Caco-2 (cell line): ENCODE measurements around the gene LIN28B. TPM values are rescaled to one million over a fixed set of nuclear protein-coding genes. Genes with fewer than 3 reads are reported as not detected.

Experiments
- BruUV-seq: library from RNA; stranded (reverse); fragments of 400-500 nt; replicated peaks from 2 replicates; lab custom pipeline; 2021; lab: Mats Ljungman, UMichigan
- CTCF ChIA-PET: fragments of 300-600 bp; sonication (Branson Sonifier 250); formaldehyde crosslinking; loops from one replicate; lab custom pipeline; 2022; ENCODE audit warnings: antibody characterized with exemption; lab: Charles Lee
- POLR2A ChIA-PET: fragments of 300-600 bp; sonication (Branson Sonifier 250); formaldehyde crosslinking; loops from one replicate; lab custom pipeline; 2022; ENCODE audit warnings: antibody characterized with exemption; lab: Charles Lee
- DNase-seq, 2 experiments: peaks; one replicate each; pipeline versions ENCODE4 v3.0.0 to v3.0.0-alpha.2; 2020 to 2022
- H3K27me3 ChIP-seq: replicated peaks from 2 replicates; pipeline ENCODE4 v1.6.0; 2011; ENCODE audit warnings: low read length; ENCODE audit not compliant: control insufficient read depth, insufficient read depth
- H3K36me3 ChIP-seq: 2 replicates; pipeline ENCODE4 v1.5.1; 2011; ENCODE audit warnings: low read length; ENCODE audit not compliant: control insufficient read depth, insufficient read depth
- H3K4me1 ChIP-seq: fragments of 250-450 bp; sonication (Bioruptor Pico); 2 replicates; pipeline ENCODE4 v1.5.1; 2020; ENCODE audit warnings: mild to moderate bottlenecking
- H3K4me3 ChIP-seq: 2 replicates; pipeline ENCODE4 v1.5.1; 2011; ENCODE audit warnings: low read depth, mild to moderate bottlenecking, control low read depth, low read length
- H3K9me3 ChIP-seq: fragments of 250-450 bp; sonication (Bioruptor Pico); 2 replicates; pipeline ENCODE4 v1.5.1; 2020; ENCODE audit warnings: mild to moderate bottlenecking, moderate library complexity
- H3K27ac Mint-ChIP-seq: one replicate; pipeline ENCODE4 v1.8.0; 2022; ENCODE audit warnings: mixed read lengths; ENCODE audit not compliant: unreplicated experiment
- H3K27me3 Mint-ChIP-seq: one replicate; pipeline ENCODE4 v1.8.0; 2022; ENCODE audit warnings: mixed read lengths; ENCODE audit not compliant: insufficient read depth, unreplicated experiment
- H3K36me3 Mint-ChIP-seq: one replicate; pipeline ENCODE4 v1.8.0; 2022; ENCODE audit warnings: mild to moderate bottlenecking, mixed read lengths; ENCODE audit not compliant: insufficient read depth, unreplicated experiment
- H3K4me1 Mint-ChIP-seq: one replicate; pipeline ENCODE4 v1.8.0; 2022; ENCODE audit warnings: low read depth, mixed read lengths; ENCODE audit not compliant: unreplicated experiment
- H3K4me3 Mint-ChIP-seq: one replicate; pipeline ENCODE4 v1.8.0; 2022; ENCODE audit warnings: mild to moderate bottlenecking, moderate library complexity, mixed read lengths; ENCODE audit not compliant: unreplicated experiment
- H3K9me3 Mint-ChIP-seq: one replicate; pipeline ENCODE4 v1.8.0; 2022; ENCODE audit warnings: mixed read lengths; ENCODE audit not compliant: unreplicated experiment
- intact Hi-C: fragments of 100-400 bp; cut with micrococcal nuclease; formaldehyde crosslinking; loops from one replicate; pipeline ENCODE4 v1.10.0; 2022; ENCODE audit not compliant: unreplicated experiment
- total RNA-seq: library from RNA; stranded (reverse); gene quantifications from 2 replicates; pipeline ENCODE4 v1.2.3, GENCODE V29; 2022
- TF ChIP-seq, protein P1 (sequence below), 2 experiments: fragments of 200-600 bp in 1 of 2; IDR thresholded peaks; 1 replicate in 1 of 2; 2 replicates in 1 of 2; pipeline versions ENCODE4 v1.5.1 to v1.8.0; 2011 to 2022; ENCODE audit warnings: antibody characterized with exemption in 1 of 2, control low read depth in 1 of 2, inconsistent platforms in 1 of 2, low read depth in 1 of 2, low read length in 1 of 2, mild to moderate bottlenecking in 1 of 2, moderate library complexity in 1 of 2; ENCODE audit not compliant: insufficient read depth in 1 of 2, severe bottlenecking in 1 of 2, unreplicated experiment in 1 of 2

LIN28B gene
- total RNA-seq, 1 experiment from 2014 or later: 6.6 TPM

DNA sequence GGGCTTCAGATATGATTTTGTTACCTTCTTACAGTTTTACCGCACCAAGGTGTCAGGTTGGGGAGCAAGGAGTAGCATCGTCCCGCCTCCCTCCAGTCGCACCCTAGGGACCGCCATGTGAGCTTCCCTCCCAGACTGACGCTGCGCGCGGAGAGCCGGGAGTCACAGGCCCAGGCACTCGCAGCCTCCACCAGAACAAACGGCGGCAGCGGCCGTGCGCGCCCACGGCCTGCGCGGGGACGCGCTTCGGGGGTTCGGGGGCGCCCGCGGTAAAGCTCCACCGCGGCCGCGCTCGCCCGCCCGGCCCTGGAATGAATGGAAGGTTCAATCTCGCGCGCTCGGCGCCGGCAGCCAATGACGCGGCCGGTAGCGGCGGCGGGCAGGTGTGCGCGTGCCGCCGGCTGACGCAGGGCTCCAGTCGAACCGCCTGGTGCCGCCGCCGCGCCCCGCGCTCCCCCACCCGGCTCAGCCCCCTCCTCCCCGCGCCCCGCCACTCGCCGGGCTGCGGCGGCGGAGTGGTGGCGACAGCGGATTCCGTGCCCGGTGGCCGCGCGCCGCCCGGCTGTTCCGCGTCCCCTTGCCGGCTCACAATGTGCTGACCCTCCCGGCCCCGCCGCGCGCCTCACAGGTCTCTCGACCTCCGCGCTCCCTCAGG is 16.5 kb upstream of the LIN28B start:
- H3K4me1 Mint-ChIP-seq: no peaks in the 10 kb centered on the region
- Histone ChIP-seq H3K9me3 (no peaks in the 10 kb centered on the region), H3K36me3 (no peaks in the 10 kb centered on the region), H3K4me3 (no peak overlapping the region), H3K4me1 (no peaks in the 10 kb centered on the region), H3K27me3 (no peaks in the 10 kb centered on the region)
- no peak overlapping the region for H3K4me3 Mint-ChIP-seq
- H3K9me3 Mint-ChIP-seq: no peaks in the 10 kb centered on the region
- no peak for DNase-seq
- POLR2A ChIA-PET: no interaction called here
- TF ChIP-seq, protein P1, sequence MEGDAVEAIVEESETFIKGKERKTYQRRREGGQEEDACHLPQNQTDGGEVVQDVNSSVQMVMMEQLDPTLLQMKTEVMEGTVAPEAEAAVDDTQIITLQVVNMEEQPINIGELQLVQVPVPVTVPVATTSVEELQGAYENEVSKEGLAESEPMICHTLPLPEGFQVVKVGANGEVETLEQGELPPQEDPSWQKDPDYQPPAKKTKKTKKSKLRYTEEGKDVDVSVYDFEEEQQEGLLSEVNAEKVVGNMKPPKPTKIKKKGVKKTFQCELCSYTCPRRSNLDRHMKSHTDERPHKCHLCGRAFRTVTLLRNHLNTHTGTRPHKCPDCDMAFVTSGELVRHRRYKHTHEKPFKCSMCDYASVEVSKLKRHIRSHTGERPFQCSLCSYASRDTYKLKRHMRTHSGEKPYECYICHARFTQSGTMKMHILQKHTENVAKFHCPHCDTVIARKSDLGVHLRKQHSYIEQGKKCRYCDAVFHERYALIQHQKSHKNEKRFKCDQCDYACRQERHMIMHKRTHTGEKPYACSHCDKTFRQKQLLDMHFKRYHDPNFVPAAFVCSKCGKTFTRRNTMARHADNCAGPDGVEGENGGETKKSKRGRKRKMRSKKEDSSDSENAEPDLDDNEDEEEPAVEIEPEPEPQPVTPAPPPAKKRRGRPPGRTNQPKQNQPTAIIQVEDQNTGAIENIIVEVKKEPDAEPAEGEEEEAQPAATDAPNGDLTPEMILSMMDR (IDR thresholded peaks at IDR 0.05; ENCODE audit: insufficient read depth in 1 of 2, low read depth in 1 of 2, low read length in 1 of 2, severe bottlenecking in 1 of 2, unreplicated experiment in 1 of 2): no peak
- H3K27ac Mint-ChIP-seq: no peak overlapping the region
- no TSS peak for BruUV-seq
- intact Hi-C loops: no loop called here
- CTCF ChIA-PET: no interaction called here
- no peaks in the 10 kb centered on the region for H3K36me3 Mint-ChIP-seq
- no peaks in the 10 kb centered on the region for H3K27me3 Mint-ChIP-seq

DNA sequence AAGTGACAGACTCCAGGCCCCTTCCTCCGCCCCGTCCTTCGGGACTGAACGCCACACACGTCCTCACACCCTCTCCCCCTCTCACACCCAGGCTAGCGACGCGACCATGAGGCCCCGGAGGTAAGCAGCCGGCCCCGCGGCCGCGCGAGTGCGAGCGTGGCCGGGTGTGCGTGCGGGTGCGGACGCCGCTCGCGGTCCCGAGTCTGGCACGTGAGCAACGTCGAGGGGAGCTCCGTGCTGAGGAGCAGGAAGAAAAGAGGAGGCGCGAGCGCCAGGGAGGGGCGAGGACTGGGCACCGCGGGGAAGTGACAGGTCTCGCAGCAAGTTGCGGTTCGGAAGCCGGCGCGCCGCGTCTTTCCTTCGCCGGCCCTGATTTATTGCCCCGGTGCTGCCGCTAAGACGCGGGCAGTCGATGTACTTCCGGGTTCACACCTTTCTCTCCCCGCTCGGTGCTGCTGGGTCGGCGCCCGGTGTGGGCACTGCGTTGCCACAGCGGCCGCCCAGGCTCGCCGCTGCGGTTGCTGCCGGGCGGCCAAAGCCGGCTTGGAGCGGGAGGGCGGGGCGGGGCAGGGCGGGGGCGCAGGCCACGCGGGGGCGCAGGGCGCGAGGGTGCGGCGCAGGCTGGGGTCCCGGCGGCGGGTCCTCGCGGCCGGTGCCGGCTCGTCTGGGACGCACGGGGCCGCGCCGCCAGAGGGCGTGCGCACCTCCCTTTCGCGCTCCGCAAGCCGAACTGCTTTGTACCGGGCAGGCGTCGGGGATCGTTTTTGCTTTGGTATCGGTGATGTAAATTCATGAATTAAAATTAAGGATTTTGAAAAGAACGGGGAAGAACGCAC is 15.8 kb upstream of the LIN28B start:
- Mint-ChIP-seq H3K4me3 (no peak overlapping the region), H3K27ac (no peak overlapping the region), H3K27me3 (no peaks in the 10 kb centered on the region), H3K4me1 (no peaks in the 10 kb centered on the region), H3K36me3 (no peaks in the 10 kb centered on the region), H3K9me3 (no peaks in the 10 kb centered on the region)
- H3K36me3 ChIP-seq: no peaks in the 10 kb centered on the region
- POLR2A ChIA-PET: no interaction called here
- H3K9me3 ChIP-seq: no peaks in the 10 kb centered on the region
- H3K4me1 ChIP-seq: no peaks in the 10 kb centered on the region
- CTCF ChIA-PET: no interaction called here
- intact Hi-C loops: no loop called here
- TF ChIP-seq, protein P1 (IDR thresholded peaks at IDR 0.05; ENCODE audit: insufficient read depth in 1 of 2, low read depth in 1 of 2, low read length in 1 of 2, severe bottlenecking in 1 of 2, unreplicated experiment in 1 of 2): no peak
- no peak for DNase-seq
- H3K27me3 ChIP-seq: no peaks in the 10 kb centered on the region
- BruUV-seq: no TSS peak
- H3K4me3 ChIP-seq: no peak overlapping the region

DNA sequence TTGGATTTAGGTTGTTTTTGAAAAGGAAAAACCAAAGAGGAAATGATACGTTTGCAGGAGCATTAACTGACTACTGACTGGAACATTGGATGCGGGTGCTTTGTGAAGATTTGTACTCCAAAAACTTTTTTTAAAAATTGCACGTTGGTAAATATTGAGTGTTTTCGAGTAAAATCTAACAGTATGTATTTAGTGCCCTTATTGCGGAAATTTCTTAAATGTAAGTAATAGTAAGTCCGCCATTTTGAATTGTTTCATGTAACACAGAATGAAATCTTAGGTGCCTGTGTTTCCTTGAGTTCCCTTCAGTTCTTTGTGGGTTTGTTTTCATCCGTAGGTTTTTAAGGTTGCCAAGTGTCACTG is 15.2 kb upstream of the LIN28B start:
- no peaks in the 10 kb centered on the region for H3K27me3 Mint-ChIP-seq
- Histone ChIP-seq H3K4me1 (no peaks in the 10 kb centered on the region), H3K36me3 (no peaks in the 10 kb centered on the region), H3K27me3 (no peaks in the 10 kb centered on the region), H3K4me3 (no peak overlapping the region), H3K9me3 (no peaks in the 10 kb centered on the region)
- POLR2A ChIA-PET: no interaction called here
- H3K36me3 Mint-ChIP-seq: no peaks in the 10 kb centered on the region
- TF ChIP-seq, protein P1 (IDR thresholded peaks at IDR 0.05; ENCODE audit: insufficient read depth in 1 of 2, low read depth in 1 of 2, low read length in 1 of 2, severe bottlenecking in 1 of 2, unreplicated experiment in 1 of 2): no peak
- intact Hi-C loops: no loop called here
- no peak for DNase-seq
- CTCF ChIA-PET: no interaction called here
- H3K27ac Mint-ChIP-seq: no peak overlapping the region
- no peak overlapping the region for H3K4me3 Mint-ChIP-seq
- BruUV-seq: no TSS peak
- H3K9me3 Mint-ChIP-seq: no peaks in the 10 kb centered on the region
- no peaks in the 10 kb centered on the region for H3K4me1 Mint-ChIP-seq
